ENCODE data around the gene LAMTOR2.
A peak's percentile ranks its signal among the peaks of the same experiment; 100 is the strongest.
"Not testable (repeated sequence)": the region's sequence is repeated elsewhere in the genome, so short reads cannot be mapped to it uniquely, and the experiment has no call there.

LAMTOR2 gene

GRCh38 chr1:156069490-156070455, 15.2 kb downstream of the LAMTOR2 start:
- Histone ChIP-seq H3K36me3 (ENCODE audit: control insufficient read depth, insufficient read depth, low read length) (peaks cover 10% of the 10 kb centered on the region), H3K27ac (ENCODE audit: low read depth, low read length) (no peak overlapping the region), H3K4me1 (ENCODE audit: control insufficient read depth, insufficient read depth, low read length) (peaks cover 19% of the 10 kb centered on the region), H3K4me3 (ENCODE audit: low read depth, low read length) (no peak overlapping the region), H3K9me3 (ENCODE audit: control insufficient read depth, insufficient read depth, low read depth, low read length) (no peaks in the 10 kb centered on the region), H3K27me3 (ENCODE audit: control insufficient read depth, insufficient read depth, low read length) (no peaks in the 10 kb centered on the region), H3K9ac (ENCODE audit: low read length) (no peak overlapping the region)

GRCh38 chr1:156070548-156070947, 16.0 kb downstream of the LAMTOR2 start:
- no peaks in the 10 kb centered on the region for H3K27me3 ChIP-seq (ENCODE audit: control insufficient read depth, insufficient read depth, low read length)
- H3K4me1 ChIP-seq (ENCODE audit: control insufficient read depth, insufficient read depth, low read length) = peaks cover 27% of the 10 kb centered on the region
- H3K27ac ChIP-seq (ENCODE audit: low read depth, low read length) = no peak overlapping the region
- H3K9ac ChIP-seq (ENCODE audit: low read length) = no peak overlapping the region
- H3K36me3 ChIP-seq (ENCODE audit: control insufficient read depth, insufficient read depth, low read length) = peaks cover 10% of the 10 kb centered on the region
- H3K9me3 ChIP-seq (ENCODE audit: control insufficient read depth, insufficient read depth, low read depth, low read length) = no peaks in the 10 kb centered on the region
- no peak overlapping the region for H3K4me3 ChIP-seq (ENCODE audit: low read depth, low read length)

GRCh38 chr1:156071332-156071816, 16.8 kb downstream of the LAMTOR2 start:
- not testable (repeated sequence) for H3K9ac ChIP-seq (ENCODE audit: low read length); H3K27ac ChIP-seq (ENCODE audit: low read depth, low read length); H3K27me3 ChIP-seq (ENCODE audit: control insufficient read depth, insufficient read depth, low read length); H3K4me3 ChIP-seq (ENCODE audit: low read depth, low read length); H3K9me3 ChIP-seq (ENCODE audit: control insufficient read depth, insufficient read depth, low read depth, low read length)
- Histone ChIP-seq H3K4me1 (ENCODE audit: control insufficient read depth, insufficient read depth, low read length) (peaks cover 33% of the 10 kb centered on the region), H3K36me3 (ENCODE audit: control insufficient read depth, insufficient read depth, low read length) (peaks cover 16% of the 10 kb centered on the region)

- H3K4me1 ChIP-seq (ENCODE audit: control insufficient read depth, insufficient read depth, low read length) = peaks cover 41% of the 10 kb centered on the region
- H3K9me3 ChIP-seq (ENCODE audit: control insufficient read depth, insufficient read depth, low read depth, low read length) = no peaks in the 10 kb centered on the region
- no peak overlapping the region for H3K4me3 ChIP-seq (ENCODE audit: low read depth, low read length)
- H3K27ac ChIP-seq (ENCODE audit: low read depth, low read length) = no peak overlapping the region
- H3K9ac ChIP-seq (ENCODE audit: low read length) = no peak overlapping the region
- no peaks in the 10 kb centered on the region for H3K27me3 ChIP-seq (ENCODE audit: control insufficient read depth, insufficient read depth, low read length)
- peaks cover 22% of the 10 kb centered on the region for H3K36me3 ChIP-seq (ENCODE audit: control insufficient read depth, insufficient read depth, low read length)
Measured at GRCh38 chr1:156072251-156072650, 17.7 kb downstream of the LAMTOR2 start.

GRCh38 chr1:156073110-156073687, 18.6 kb downstream of the LAMTOR2 start:
- Histone ChIP-seq H3K36me3 (ENCODE audit: control insufficient read depth, insufficient read depth, low read length) (peaks cover 26% of the 10 kb centered on the region), H3K27me3 (ENCODE audit: control insufficient read depth, insufficient read depth, low read length) (no peaks in the 10 kb centered on the region), H3K4me3 (ENCODE audit: low read depth, low read length) (no peak overlapping the region), H3K9ac (ENCODE audit: low read length) (no peak overlapping the region), H3K4me1 (ENCODE audit: control insufficient read depth, insufficient read depth, low read length) (peaks cover 50% of the 10 kb centered on the region), H3K9me3 (ENCODE audit: control insufficient read depth, insufficient read depth, low read depth, low read length) (no peaks in the 10 kb centered on the region), H3K27ac (ENCODE audit: low read depth, low read length) (no peak overlapping the region)

GRCh38 chr1:156073740-156074139, 19.2 kb downstream of the LAMTOR2 start:
- no peaks in the 10 kb centered on the region for H3K9me3 ChIP-seq (ENCODE audit: control insufficient read depth, insufficient read depth, low read depth, low read length)
- H3K4me3 ChIP-seq (ENCODE audit: low read depth, low read length) = no peak overlapping the region
- H3K36me3 ChIP-seq (ENCODE audit: control insufficient read depth, insufficient read depth, low read length) = peaks cover 26% of the 10 kb centered on the region
- H3K9ac ChIP-seq (ENCODE audit: low read length) = no peak overlapping the region
- H3K27me3 ChIP-seq (ENCODE audit: control insufficient read depth, insufficient read depth, low read length) = no peaks in the 10 kb centered on the region
- peaks cover 56% of the 10 kb centered on the region for H3K4me1 ChIP-seq (ENCODE audit: control insufficient read depth, insufficient read depth, low read length)
- no peak overlapping the region for H3K27ac ChIP-seq (ENCODE audit: low read depth, low read length)

- H3K27me3 ChIP-seq (ENCODE audit: control insufficient read depth, insufficient read depth, low read length) = no peaks in the 10 kb centered on the region
- H3K27ac ChIP-seq (ENCODE audit: low read depth, low read length) = no peak overlapping the region
- no peak overlapping the region for H3K9ac ChIP-seq (ENCODE audit: low read length)
Measured at GRCh38 chr1:156074661-156075060, 20.1 kb downstream of the LAMTOR2 start.

GRCh38 chr1:156075162-156075561, 20.6 kb downstream of the LAMTOR2 start:
- peaks cover 20% of the 10 kb centered on the region for H3K36me3 ChIP-seq (ENCODE audit: control insufficient read depth, insufficient read depth, low read length)
- H3K27ac ChIP-seq (ENCODE audit: low read depth, low read length) = no peak overlapping the region
- H3K9me3 ChIP-seq (ENCODE audit: control insufficient read depth, insufficient read depth, low read depth, low read length) = no peaks in the 10 kb centered on the region
- H3K27me3 ChIP-seq (ENCODE audit: control insufficient read depth, insufficient read depth, low read length) = no peaks in the 10 kb centered on the region
- no peak overlapping the region for H3K9ac ChIP-seq (ENCODE audit: low read length)
- no peak overlapping the region for H3K4me3 ChIP-seq (ENCODE audit: low read depth, low read length)
- peaks cover 67% of the 10 kb centered on the region for H3K4me1 ChIP-seq (ENCODE audit: control insufficient read depth, insufficient read depth, low read length)

More at GRCh38 chr1:156074661-156075060, 20.1 kb downstream of the LAMTOR2 start:
- H3K9me3 ChIP-seq (ENCODE audit: control insufficient read depth, insufficient read depth, low read depth, low read length) = no peaks in the 10 kb centered on the region
- peaks cover 25% of the 10 kb centered on the region for H3K36me3 ChIP-seq (ENCODE audit: control insufficient read depth, insufficient read depth, low read length)
- H3K4me1 ChIP-seq (ENCODE audit: control insufficient read depth, insufficient read depth, low read length) = peaks cover 62% of the 10 kb centered on the region
- no peak overlapping the region for H3K4me3 ChIP-seq (ENCODE audit: low read depth, low read length)

- Histone ChIP-seq H3K9ac (ENCODE audit: low read length) (no peak overlapping the region), H3K9me3 (ENCODE audit: control insufficient read depth, insufficient read depth, low read depth, low read length) (no peaks in the 10 kb centered on the region), H3K36me3 (ENCODE audit: control insufficient read depth, insufficient read depth, low read length) (peaks cover 20% of the 10 kb centered on the region), H3K27me3 (ENCODE audit: control insufficient read depth, insufficient read depth, low read length) (no peaks in the 10 kb centered on the region), H3K4me3 (ENCODE audit: low read depth, low read length) (peak overlapping the region; percentile 44; the same call in 1 of the 2 replicates), H3K27ac (ENCODE audit: low read depth, low read length) (no peak overlapping the region), H3K4me1 (ENCODE audit: control insufficient read depth, insufficient read depth, low read length) (peaks cover 68% of the 10 kb centered on the region)
Measured at GRCh38 chr1:156075775-156076204, 21.2 kb downstream of the LAMTOR2 start.

- Histone ChIP-seq H3K36me3 (ENCODE audit: control insufficient read depth, insufficient read depth, low read length) (peaks cover 20% of the 10 kb centered on the region), H3K9me3 (ENCODE audit: control insufficient read depth, insufficient read depth, low read depth, low read length) (no peaks in the 10 kb centered on the region), H3K27me3 (ENCODE audit: control insufficient read depth, insufficient read depth, low read length) (no peaks in the 10 kb centered on the region), H3K9ac (ENCODE audit: low read length) (peak overlapping the region; percentile 72), H3K4me1 (ENCODE audit: control insufficient read depth, insufficient read depth, low read length) (peaks cover 68% of the 10 kb centered on the region), H3K4me3 (ENCODE audit: low read depth, low read length) (peak overlapping the region; percentile 44), H3K27ac (ENCODE audit: low read depth, low read length) (peak overlapping the region; percentile 66; the same call in 1 of the 2 replicates)
Measured at GRCh38 chr1:156076609-156077429, 22.2 kb downstream of the LAMTOR2 start.

Measured in HUES6 (cell line).